C4-2B (cell line): ENCODE data around the gene ADIPOR1.

ENCODE experiments used
- CTCF ChIP-seq: fragments of 450-650 bp; conservative IDR thresholded peaks from 2 replicates; pipeline ENCODE4 v1.5.1; 2017; ENCODE audit warnings: mild to moderate bottlenecking
- ZFX ChIP-seq: fragments of 450-650 bp; IDR thresholded peaks from 2 replicates; pipeline ENCODE4 v1.6.1; 2017

- TF ChIP-seq CTCF (no peak), ZFX (no peak)
Measured at GRCh38 chr1:202942426-202942825, 15.7 kb downstream of the ADIPOR1 start.
